ENCODE results near the gene RBM20. TPM values are rescaled to one million over a fixed set of nuclear protein-coding genes. Genes with fewer than 3 reads are reported as not detected.

The RBM20 gene
- total RNA-seq, 1 donor from 2014 or later = 0.58 TPM

GRCh38 chr10:110647136-110647430 lies 2.9 kb downstream of the RBM20 start:
- Mint-ChIP-seq H3K36me3 (ENCODE audit: low read depth) (no peaks in the 10 kb centered on the region), H3K4me1 (peaks cover 22% of the 10 kb centered on the region), H3K9me3 (no peaks in the 10 kb centered on the region), H3K4me3 (no peak overlapping the region), H3K27me3 (ENCODE audit: low read depth) (peaks cover 78% of the 10 kb centered on the region), H3K27ac (ENCODE audit: unreplicated experiment) (no peak overlapping the region)
- no peak for TF ChIP-seq CTCF (conservative IDR thresholded peaks at IDR 0.05)
- no peak for DNase-seq (ENCODE audit: low read depth, low spot score)

- Mint-ChIP-seq H3K4me3 (no peak overlapping the region), H3K9me3 (no peaks in the 10 kb centered on the region), H3K27me3 (ENCODE audit: low read depth) (peaks cover 68% of the 10 kb centered on the region), H3K36me3 (ENCODE audit: low read depth) (no peaks in the 10 kb centered on the region), H3K27ac (ENCODE audit: unreplicated experiment) (no peak overlapping the region), H3K4me1 (peaks cover 10% of the 10 kb centered on the region)
- no peak for DNase-seq (ENCODE audit: low read depth, low spot score)
- no peak for TF ChIP-seq CTCF (conservative IDR thresholded peaks at IDR 0.05)
Observed at GRCh38 chr10:110648692-110649346, 4.7 kb downstream of the RBM20 start.

GRCh38 chr10:110649347-110650264 lies 5.5 kb downstream of the RBM20 start:
- H3K9me3 Mint-ChIP-seq = no peaks in the 10 kb centered on the region
- H3K36me3 Mint-ChIP-seq (ENCODE audit: low read depth) = no peaks in the 10 kb centered on the region
- no peak overlapping the region for H3K27ac Mint-ChIP-seq (ENCODE audit: unreplicated experiment)

GRCh38 chr10:110650265-110650668 lies 6.1 kb downstream of the RBM20 start:
- no peak overlapping the region for H3K4me3 Mint-ChIP-seq
- H3K4me1 Mint-ChIP-seq = peaks cover 2% of the 10 kb centered on the region
- no peak overlapping the region for H3K27ac Mint-ChIP-seq (ENCODE audit: unreplicated experiment)
- H3K27me3 Mint-ChIP-seq (ENCODE audit: low read depth) = peaks cover 62% of the 10 kb centered on the region
- no peak for DNase-seq (ENCODE audit: low read depth, low spot score)
- TF ChIP-seq CTCF (conservative IDR thresholded peaks at IDR 0.05) = no peak
- H3K36me3 Mint-ChIP-seq (ENCODE audit: low read depth) = no peaks in the 10 kb centered on the region
- no peaks in the 10 kb centered on the region for H3K9me3 Mint-ChIP-seq

More at GRCh38 chr10:110649347-110650264, 5.5 kb downstream of the RBM20 start:
- Mint-ChIP-seq H3K4me3 (no peak overlapping the region), H3K4me1 (peaks cover 9% of the 10 kb centered on the region), H3K27me3 (ENCODE audit: low read depth) (peaks cover 68% of the 10 kb centered on the region)
- no peak for DNase-seq (ENCODE audit: low read depth, low spot score)
- no peak for TF ChIP-seq CTCF (conservative IDR thresholded peaks at IDR 0.05)

- DNase-seq (ENCODE audit: low read depth, low spot score) = no peak
- Mint-ChIP-seq H3K27ac (ENCODE audit: unreplicated experiment) (no peak overlapping the region), H3K36me3 (ENCODE audit: low read depth) (no peaks in the 10 kb centered on the region), H3K9me3 (no peaks in the 10 kb centered on the region), H3K4me1 (no peaks in the 10 kb centered on the region), H3K27me3 (ENCODE audit: low read depth) (peaks cover 54% of the 10 kb centered on the region), H3K4me3 (no peak overlapping the region)
- no peak for TF ChIP-seq CTCF (conservative IDR thresholded peaks at IDR 0.05)
Observed at GRCh38 chr10:110651044-110651958, 7.2 kb downstream of the RBM20 start.
